ENCODE measurements around the gene SPIC. TPM values are rescaled to one million over a fixed set of nuclear protein-coding genes. Genes with fewer than 3 reads are reported as not detected.
A peak's percentile ranks its signal among the peaks of the same experiment; 100 is the strongest.

Gene SPIC
- total RNA-seq (under 1 TPM in 1 of 2 donors, not detected in 1; 0.28 TPM), polyA plus RNA-seq (under 1 TPM in 1 of 2 donors, not detected in 1; 0.03 TPM)
- long read RNA-seq, donor 1: 0 reads
- long read RNA-seq, donor 2: 0 reads
- long read RNA-seq, donor 3: 0 reads
- long read RNA-seq, donor 4: 0 reads
- long read RNA-seq, donor 5: 0 reads

DNA sequence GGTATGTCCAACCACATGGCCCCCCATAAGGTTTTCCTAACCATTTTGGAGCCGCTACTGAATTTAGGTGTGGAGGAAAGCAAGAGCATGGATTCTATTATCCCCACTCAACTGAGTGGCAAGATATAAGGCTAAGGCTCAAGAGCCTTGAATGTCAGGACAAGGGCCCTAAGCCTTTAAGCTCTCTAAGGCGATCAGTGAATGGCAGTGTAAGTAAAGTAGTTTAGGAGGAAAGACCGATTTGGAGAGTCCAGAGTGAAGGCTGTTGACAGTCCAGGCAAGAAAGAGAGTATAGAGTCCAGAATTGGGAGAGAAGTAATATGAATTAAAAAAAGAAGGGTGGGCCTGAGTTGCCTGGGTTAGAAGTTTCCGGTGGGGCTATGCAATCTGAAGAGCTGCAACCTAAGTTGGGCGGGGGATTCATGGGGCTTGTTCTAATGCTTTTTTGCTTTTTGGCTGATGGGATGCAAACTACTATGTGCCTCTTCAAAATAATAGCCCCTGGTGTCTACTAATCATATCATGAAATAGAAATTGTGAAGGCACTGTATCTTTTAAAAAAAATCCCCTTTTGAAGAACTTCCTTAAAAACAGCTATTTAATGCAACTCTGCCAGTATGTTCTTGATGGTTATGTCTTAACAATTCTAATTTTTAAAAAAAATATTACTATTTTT is at the start of gene SPIC:
Gene SPIC (plus strand): TSS at position 626 of the 676 bp plus-strand sequence. CDS start 1,569 bp downstream, outside the sequence.
- Histone ChIP-seq H3K27me3 (ENCODE audit: control insufficient read depth in 3 of 3, insufficient read depth in 3 of 3, low read length in 2 of 3) (no peaks in the 10 kb centered on the region), H3K9me3 (ENCODE audit: control insufficient read depth in 4 of 4, insufficient read depth in 3 of 4, low read length in 3 of 4) (no peaks in the 10 kb centered on the region), H3K4me1 (ENCODE audit: control insufficient read depth in 5 of 5, insufficient read depth in 5 of 5, low read length in 5 of 5) (no peaks in the 10 kb centered on the region), H3K27ac (ENCODE audit: low read depth in 1 of 2, low read length in 1 of 2) (no peak within 1 kb of the TSS), H3K4me3 (no peak within 1 kb of the TSS), H3K36me3 (ENCODE audit: control insufficient read depth in 4 of 4, insufficient read depth in 4 of 4, low read length in 4 of 4) (no peaks in the 10 kb centered on the region), H3K9ac (ENCODE audit: insufficient read depth in 1 of 2, low read length in 2 of 2) (no peak within 1 kb of the TSS)
- 88 to 89% methylated on average over 5 of the region's 5 CpGs for WGBS, 2 donors
- TF ChIP-seq, protein P1, sequence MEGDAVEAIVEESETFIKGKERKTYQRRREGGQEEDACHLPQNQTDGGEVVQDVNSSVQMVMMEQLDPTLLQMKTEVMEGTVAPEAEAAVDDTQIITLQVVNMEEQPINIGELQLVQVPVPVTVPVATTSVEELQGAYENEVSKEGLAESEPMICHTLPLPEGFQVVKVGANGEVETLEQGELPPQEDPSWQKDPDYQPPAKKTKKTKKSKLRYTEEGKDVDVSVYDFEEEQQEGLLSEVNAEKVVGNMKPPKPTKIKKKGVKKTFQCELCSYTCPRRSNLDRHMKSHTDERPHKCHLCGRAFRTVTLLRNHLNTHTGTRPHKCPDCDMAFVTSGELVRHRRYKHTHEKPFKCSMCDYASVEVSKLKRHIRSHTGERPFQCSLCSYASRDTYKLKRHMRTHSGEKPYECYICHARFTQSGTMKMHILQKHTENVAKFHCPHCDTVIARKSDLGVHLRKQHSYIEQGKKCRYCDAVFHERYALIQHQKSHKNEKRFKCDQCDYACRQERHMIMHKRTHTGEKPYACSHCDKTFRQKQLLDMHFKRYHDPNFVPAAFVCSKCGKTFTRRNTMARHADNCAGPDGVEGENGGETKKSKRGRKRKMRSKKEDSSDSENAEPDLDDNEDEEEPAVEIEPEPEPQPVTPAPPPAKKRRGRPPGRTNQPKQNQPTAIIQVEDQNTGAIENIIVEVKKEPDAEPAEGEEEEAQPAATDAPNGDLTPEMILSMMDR (IDR thresholded peaks at IDR 0.05; ENCODE audit: control extremely low read depth, extremely low read depth): no peak
- DNase-seq (no peak), ATAC-seq (ENCODE audit: insufficient read depth, low FRiP score) (no peak)

DNA sequence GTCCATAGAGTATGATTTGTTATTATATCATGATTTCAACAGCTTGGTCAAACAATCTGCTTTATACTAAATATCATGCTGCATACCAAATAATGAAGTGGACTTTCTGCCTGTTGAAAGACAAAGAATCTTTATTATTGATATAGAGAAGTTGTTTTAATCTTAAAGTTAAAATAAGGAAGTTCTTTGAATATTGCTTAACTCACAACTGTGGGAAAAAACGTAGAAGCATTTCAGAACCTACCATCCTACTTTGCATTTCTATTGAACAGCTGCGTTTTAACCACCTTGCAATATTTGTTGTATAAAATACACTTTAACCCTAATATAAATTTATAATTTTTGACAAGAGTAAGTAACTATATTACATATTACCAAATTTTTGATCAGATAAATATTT is 44.7 kb upstream of the SPIC start:
- H3K36me3 ChIP-seq (ENCODE audit: control insufficient read depth in 4 of 4, insufficient read depth in 4 of 4, low read length in 4 of 4): no peaks in the 10 kb centered on the region
- no peaks in the 10 kb centered on the region for H3K4me1 ChIP-seq (ENCODE audit: control insufficient read depth in 5 of 5, insufficient read depth in 5 of 5, low read length in 5 of 5)
- no peak overlapping the region for H3K27ac ChIP-seq (ENCODE audit: low read depth in 1 of 2, low read length in 1 of 2)
- TF ChIP-seq, protein P1 (IDR thresholded peaks at IDR 0.05; ENCODE audit: control extremely low read depth, extremely low read depth): no peak
- ATAC-seq (ENCODE audit: insufficient read depth, low FRiP score) (no peak), DNase-seq (no peak)
- whole genome bisulfite sequencing, 2 donors: 23 to 48% methylated on average over 2 of the region's 2 CpGs
- no peaks in the 10 kb centered on the region for H3K9me3 ChIP-seq (ENCODE audit: control insufficient read depth in 4 of 4, insufficient read depth in 3 of 4, low read length in 3 of 4)
- no peak overlapping the region for H3K4me3 ChIP-seq
- no peaks in the 10 kb centered on the region for H3K27me3 ChIP-seq (ENCODE audit: control insufficient read depth in 3 of 3, insufficient read depth in 3 of 3, low read length in 2 of 3)
- no peak overlapping the region for H3K9ac ChIP-seq (ENCODE audit: insufficient read depth in 1 of 2, low read length in 2 of 2)

DNA sequence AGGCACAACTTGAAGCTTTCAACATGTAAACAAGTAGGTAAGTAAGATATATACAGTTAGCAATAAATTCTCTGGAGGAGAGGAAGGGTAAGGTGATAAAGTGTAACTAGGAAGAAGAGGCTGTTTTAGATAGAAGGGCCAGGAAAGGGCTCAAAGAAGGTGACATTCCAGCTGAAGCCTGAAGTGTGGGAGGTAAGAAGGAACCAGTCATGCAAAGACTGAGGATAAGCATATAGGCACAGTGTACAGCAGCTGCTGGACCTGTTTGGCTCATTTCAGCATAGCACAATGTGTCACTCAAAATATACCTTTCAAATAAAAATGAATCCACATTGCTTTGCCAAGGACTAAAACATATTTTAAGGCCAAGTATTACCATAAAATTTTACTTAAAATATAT is 39.0 kb upstream of the SPIC start:
- TF ChIP-seq, protein P1 (IDR thresholded peaks at IDR 0.05; ENCODE audit: control extremely low read depth, extremely low read depth): no peak
- no peaks in the 10 kb centered on the region for H3K9me3 ChIP-seq (ENCODE audit: control insufficient read depth in 4 of 4, insufficient read depth in 3 of 4, low read length in 3 of 4)
- H3K4me1 ChIP-seq (ENCODE audit: control insufficient read depth in 5 of 5, insufficient read depth in 5 of 5, low read length in 5 of 5): no peaks in the 10 kb centered on the region
- peak in 1 of 3 donors; percentile 24 for DNase-seq
- H3K36me3 ChIP-seq (ENCODE audit: control insufficient read depth in 4 of 4, insufficient read depth in 4 of 4, low read length in 4 of 4): no peaks in the 10 kb centered on the region
- H3K27ac ChIP-seq (ENCODE audit: low read depth in 1 of 2, low read length in 1 of 2): no peak overlapping the region
- no peak overlapping the region for H3K4me3 ChIP-seq
- ATAC-seq (ENCODE audit: insufficient read depth, low FRiP score): no peak
- no peak overlapping the region for H3K9ac ChIP-seq (ENCODE audit: insufficient read depth in 1 of 2, low read length in 2 of 2)
- no peaks in the 10 kb centered on the region for H3K27me3 ChIP-seq (ENCODE audit: control insufficient read depth in 3 of 3, insufficient read depth in 3 of 3, low read length in 2 of 3)
